Spinal cord (tissue), 10 donors: ENCODE measurements around the gene ITIH4. TPM values are rescaled to one million over a fixed set of nuclear protein-coding genes. Genes with fewer than 3 reads are reported as not detected.

Experiments used
- DNase-seq, 6 donors: peaks; one replicate each; pipeline versions ENCODE4 v3.0.0 to v3.0.0-alpha.2; 2013 to 2015; ENCODE audit warnings: low spot score in 6 of 6, low read depth in 4 of 6
- H3K27ac ChIP-seq: one replicate; pipeline ENCODE4 v1.5.1; 2013; ENCODE audit warnings: low read depth, low read length, control low read depth
- H3K27me3 ChIP-seq: one replicate; pipeline ENCODE4 v1.6.1; 2013; ENCODE audit warnings: low read length; ENCODE audit not compliant: control insufficient read depth, insufficient read depth
- H3K36me3 ChIP-seq: one replicate; pipeline ENCODE4 v1.6.1; 2013; ENCODE audit warnings: low read length; ENCODE audit not compliant: control insufficient read depth, insufficient read depth
- H3K4me1 ChIP-seq: one replicate; pipeline ENCODE4 v1.6.1; 2013; ENCODE audit warnings: low read length; ENCODE audit not compliant: control insufficient read depth, insufficient read depth
- H3K4me3 ChIP-seq: one replicate; pipeline ENCODE4 v1.5.1; 2013; ENCODE audit warnings: low read depth, low read length, control low read depth
- H3K9me3 ChIP-seq: one replicate; pipeline ENCODE4 v1.6.1; 2013; ENCODE audit warnings: low read length; ENCODE audit not compliant: control insufficient read depth, insufficient read depth
- WGBS: methylation state at CpG from one replicate; pipeline ENCODE4 v1.1.5; 2013; ENCODE audit warnings: missing lambda C conversion rate; ENCODE audit not compliant: insufficient coverage; 5-methylcytosine and 5-hydroxymethylcytosine counted together
- polyA plus RNA-seq, 2 donors: library from polyadenylated mRNA; unstranded; fragments of 120-200 nt; gene quantifications; one replicate each; pipeline ENCODE4 v1.2.1, GENCODE V29; 2013; ENCODE audit not compliant: insufficient read length in 2 of 2
- total RNA-seq, 2 donors: library from RNA; depleted of rRNA in 1 of 2; stranded (reverse); fragments of 120-200 nt in 1 of 2; fragments of >200 nt in 1 of 2; gene quantifications; one replicate each; pipeline versions ENCODE4 v1.2.3 to v1.2.4, GENCODE V29; 2013 to 2014
- donor health status: healthy.

Gene ITIH4
- total and polyA plus RNA-seq, 4 donors, result 6.4 to 41.9 (median 20.0) TPM

DNA sequence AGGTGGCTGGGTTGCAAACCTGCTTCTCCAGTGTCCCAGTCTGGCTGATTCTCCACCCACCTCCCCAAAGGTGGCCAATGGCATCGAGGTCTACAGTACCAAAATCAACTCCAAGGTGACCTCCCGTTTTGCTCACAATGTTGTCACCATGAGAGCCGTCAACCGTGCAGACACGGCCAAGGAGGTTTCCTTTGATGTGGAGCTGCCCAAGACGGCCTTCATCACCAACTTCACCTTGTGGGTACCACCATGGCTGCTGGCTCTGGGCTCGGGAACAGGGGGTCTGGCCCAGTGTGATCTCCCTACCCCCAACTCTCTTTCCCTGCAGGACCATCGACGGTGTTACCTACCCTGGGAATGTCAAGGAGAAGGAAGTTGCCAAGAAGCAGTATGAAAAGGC is 34.1 kb downstream of the ITIH4 start:
- Histone ChIP-seq H3K9me3 (no peaks in the 10 kb centered on the region), H3K27me3 (no peaks in the 10 kb centered on the region), H3K4me1 (peaks cover 7% of the 10 kb centered on the region), H3K4me3 (no peak overlapping the region), H3K36me3 (no peaks in the 10 kb centered on the region), H3K27ac (no peak overlapping the region)
- WGBS, result 97% methylated on average over 5 of the region's 9 CpGs
- no peak for DNase-seq

DNA sequence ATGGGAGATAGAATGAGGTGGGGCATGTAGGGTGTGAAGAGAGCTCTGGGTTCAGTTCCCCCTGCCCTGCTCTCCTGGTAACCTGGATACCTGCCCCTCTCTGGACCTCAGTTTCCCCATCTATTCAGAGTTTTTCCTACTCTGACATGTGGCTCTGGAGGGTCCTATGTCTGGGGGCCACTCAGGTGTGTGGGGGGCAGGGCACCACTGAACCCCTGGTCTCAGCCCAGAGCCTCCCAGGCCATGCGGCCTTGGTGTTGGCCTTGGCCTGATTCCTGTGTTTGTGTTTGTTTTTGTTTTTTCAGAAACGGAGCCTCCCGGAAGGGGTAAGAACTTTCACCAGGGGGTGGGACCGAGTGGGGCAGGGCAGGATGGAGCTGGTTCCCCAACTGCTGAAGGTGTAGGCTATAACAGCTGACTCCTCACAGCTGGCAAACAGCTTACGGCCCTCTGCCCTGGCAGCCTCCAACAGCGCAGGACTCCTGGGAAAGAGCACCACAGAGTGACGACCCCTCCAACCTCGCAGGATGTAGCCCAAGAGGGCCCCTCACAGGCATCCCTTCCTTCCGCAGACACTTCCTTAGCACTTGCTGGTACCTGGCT is 35.1 kb downstream of the ITIH4 start:
- no peak overlapping the region for H3K27ac ChIP-seq

DNA sequence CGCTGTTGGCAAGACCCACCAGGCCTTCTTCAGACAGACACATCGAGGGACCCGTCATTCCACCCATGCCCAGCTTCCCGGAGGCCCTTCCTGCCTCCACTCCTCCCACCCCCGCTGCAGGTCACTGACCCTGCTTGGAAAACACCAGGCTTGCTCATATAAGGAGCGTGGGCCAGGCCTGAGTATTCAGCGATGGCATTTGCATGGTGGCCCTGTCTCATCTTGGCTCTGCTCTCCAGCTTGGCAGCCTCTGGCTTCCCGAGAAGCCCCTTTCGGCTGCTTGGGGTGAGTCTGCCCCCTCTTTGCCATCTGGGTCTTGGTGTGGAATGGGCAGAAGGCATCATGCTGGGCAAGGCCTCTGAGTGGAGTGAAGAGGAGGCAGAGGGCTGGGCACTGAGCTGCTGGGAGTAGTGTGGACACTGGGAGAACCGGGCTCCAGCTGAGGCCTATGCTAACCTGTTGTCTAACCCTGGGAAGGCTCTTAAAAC is 35.8 kb downstream of the ITIH4 start, which contains the start of gene ITIH3:
TSS of gene ITIH3 (plus strand) at position 185 of the 488 bp plus-strand sequence. CDS start at position 193, 8 bp downstream.
- no peak within 1 kb of the TSS for H3K4me3 ChIP-seq
- no peak within 1 kb of the TSS for H3K27ac ChIP-seq
- H3K4me1 ChIP-seq, result peaks cover 7% of the 10 kb centered on the region
- DNase-seq, result peak in 1 of 6 donors; percentile 7
- no peaks in the 10 kb centered on the region for H3K27me3 ChIP-seq
- no peaks in the 10 kb centered on the region for H3K36me3 ChIP-seq
- no peaks in the 10 kb centered on the region for H3K9me3 ChIP-seq
- WGBS, result 79% methylated on average over 10 of the region's 10 CpGs

More for the DNA sequence above, 35.1 kb downstream of the ITIH4 start:
- Histone ChIP-seq H3K9me3 (no peaks in the 10 kb centered on the region), H3K4me1 (peaks cover 7% of the 10 kb centered on the region), H3K36me3 (no peaks in the 10 kb centered on the region), H3K4me3 (no peak overlapping the region), H3K27me3 (no peaks in the 10 kb centered on the region)
- peak in 1 of 6 donors; percentile 14 for DNase-seq
- WGBS, result 69% methylated on average over 8 of the region's 9 CpGs

DNA sequence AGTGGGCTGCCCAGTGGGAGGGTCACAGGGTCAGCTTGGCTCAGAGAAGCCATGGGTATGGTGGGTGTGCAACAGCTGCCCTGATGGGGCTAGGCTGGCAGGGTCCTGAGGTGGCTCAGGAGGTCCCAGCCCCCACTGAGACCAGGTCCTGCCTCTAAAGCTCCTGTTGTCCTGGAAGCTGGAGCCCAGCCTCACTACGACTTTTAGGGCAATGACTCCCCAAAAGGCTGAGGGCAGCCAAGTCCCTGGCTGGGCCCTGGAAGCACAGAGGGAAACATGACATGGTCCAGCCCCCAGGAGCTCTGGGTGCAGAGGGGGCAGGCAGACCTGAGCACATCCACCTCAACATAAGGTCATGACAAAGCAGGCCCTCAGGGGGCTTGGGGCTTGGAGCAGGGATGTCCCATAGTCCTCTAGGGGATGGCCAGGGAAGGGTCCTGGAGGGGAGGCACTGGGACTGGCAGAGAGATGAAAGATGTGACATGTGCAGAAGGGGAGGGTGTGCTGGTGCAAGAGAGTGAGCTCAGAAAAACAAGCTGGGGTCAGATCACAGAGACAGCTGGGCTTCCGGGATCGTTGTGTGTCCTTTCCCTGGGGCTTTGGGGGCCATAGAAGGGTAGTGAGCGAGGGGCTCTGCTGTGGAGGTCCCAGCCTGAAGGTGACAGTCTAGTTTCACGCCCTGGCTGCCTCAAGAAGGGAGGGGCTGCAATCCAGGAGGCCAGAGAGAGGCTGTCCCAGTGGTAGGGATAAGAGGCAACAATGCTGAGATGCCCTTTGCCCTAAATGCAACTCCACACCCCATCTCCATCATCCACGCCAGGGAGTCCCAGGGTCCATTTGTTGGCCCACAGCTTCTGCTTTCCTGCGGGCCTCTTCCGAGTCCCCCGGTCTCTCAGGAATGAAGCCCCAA is 36.5 kb downstream of the ITIH4 start:
- H3K27me3 ChIP-seq, result no peaks in the 10 kb centered on the region
- no peak for DNase-seq
- no peaks in the 10 kb centered on the region for H3K36me3 ChIP-seq
- no peak overlapping the region for H3K27ac ChIP-seq
- H3K4me1 ChIP-seq, result peaks cover 7% of the 10 kb centered on the region
- H3K9me3 ChIP-seq, result no peaks in the 10 kb centered on the region
- WGBS, result 79% methylated on average over 9 of the region's 9 CpGs
- H3K4me3 ChIP-seq, result no peak overlapping the region

DNA sequence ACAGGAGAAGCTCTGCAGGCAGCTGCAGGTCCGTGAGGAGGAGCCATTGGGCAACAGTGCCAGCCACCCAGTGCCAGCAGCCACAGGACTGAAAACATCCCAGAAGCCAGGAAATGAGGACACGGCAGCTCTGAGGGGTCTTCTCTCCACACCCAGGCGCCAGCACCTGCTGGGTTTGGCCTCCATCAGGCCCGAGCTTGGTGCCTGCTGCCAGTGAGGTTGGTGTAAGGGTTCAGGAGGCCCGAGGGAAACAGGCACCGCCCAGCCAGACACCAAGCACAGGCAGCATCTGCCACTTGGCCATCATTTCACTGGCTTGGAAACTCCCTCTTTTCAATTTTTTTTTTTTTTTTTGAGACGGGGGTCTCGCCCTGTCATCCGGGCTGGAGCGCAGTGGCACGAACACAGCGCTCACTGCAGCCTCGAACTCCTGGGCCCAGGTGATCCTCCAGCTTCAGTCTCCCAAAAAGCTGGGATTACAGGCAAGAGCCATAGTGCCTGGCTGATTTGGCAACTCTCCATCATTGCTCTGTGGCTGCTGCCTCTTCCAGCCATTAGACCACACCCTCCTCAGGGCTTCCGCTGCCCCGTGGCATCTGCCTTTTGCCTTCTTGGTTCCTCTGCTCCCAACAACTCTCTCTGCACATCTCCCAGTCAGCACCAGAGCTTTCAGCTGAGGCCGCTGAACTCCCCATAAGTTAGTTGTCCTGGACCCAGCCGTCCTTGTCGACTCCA is 37.3 kb downstream of the ITIH4 start:
- 87% methylated on average over 16 of the region's 18 CpGs for WGBS
- H3K4me3 ChIP-seq, result no peak overlapping the region
- H3K27me3 ChIP-seq, result no peaks in the 10 kb centered on the region
- H3K9me3 ChIP-seq, result no peaks in the 10 kb centered on the region
- peak in 1 of 6 donors; percentile 1 for DNase-seq
- peaks cover 7% of the 10 kb centered on the region for H3K4me1 ChIP-seq
- H3K36me3 ChIP-seq, result no peaks in the 10 kb centered on the region
- H3K27ac ChIP-seq, result no peak overlapping the region

DNA sequence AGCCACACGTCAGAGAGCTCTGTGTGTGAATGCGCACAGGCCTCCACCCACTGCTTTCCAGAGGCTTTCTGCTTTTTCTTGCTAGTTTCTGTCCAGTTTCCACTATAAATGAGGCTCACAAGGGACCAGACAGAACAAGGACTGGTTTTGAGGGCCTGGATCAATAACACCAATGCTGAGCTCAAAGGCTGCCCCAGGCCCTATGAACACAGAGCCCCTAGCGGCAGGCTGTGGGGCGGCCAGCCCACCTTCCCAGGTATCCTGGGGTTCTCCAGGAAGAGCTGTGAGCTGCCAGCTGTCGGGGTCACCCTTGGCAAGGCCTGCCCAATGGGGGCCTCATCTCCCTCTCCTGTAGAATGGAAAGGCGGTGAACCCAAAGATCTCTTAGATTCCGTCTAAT is 38.1 kb downstream of the ITIH4 start:
- DNase-seq, result no peak
- peaks cover 7% of the 10 kb centered on the region for H3K4me1 ChIP-seq
- H3K36me3 ChIP-seq, result no peaks in the 10 kb centered on the region
- H3K27ac ChIP-seq, result no peak overlapping the region
- no peaks in the 10 kb centered on the region for H3K27me3 ChIP-seq
- H3K4me3 ChIP-seq, result no peak overlapping the region
- H3K9me3 ChIP-seq, result no peaks in the 10 kb centered on the region
- WGBS, result 70% methylated on average over 6 of the region's 7 CpGs

DNA sequence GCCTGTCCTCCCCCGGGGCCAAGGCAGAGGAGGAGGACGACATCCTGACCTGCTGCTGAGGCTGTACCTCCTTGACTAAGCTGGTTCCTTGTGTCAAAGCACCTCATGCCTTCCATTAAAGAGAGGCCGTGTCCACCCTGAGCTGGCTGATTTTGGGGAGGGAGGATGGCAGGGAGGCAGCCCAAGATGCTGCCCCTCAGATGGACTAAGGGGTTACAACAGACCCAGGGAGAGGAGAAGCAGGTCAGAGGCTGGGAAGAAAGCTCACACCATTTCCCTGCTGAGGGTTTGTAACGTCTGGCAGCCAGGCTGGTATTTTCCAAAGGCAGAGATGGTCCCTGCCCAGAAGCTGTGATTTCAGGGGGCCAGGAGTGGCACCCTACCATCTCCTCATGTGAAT is 38.5 kb downstream of the ITIH4 start:
- WGBS, result 87% methylated on average over 3 of the region's 4 CpGs
- no peak overlapping the region for H3K4me3 ChIP-seq
- H3K4me1 ChIP-seq, result peaks cover 7% of the 10 kb centered on the region
- H3K36me3 ChIP-seq, result no peaks in the 10 kb centered on the region
- H3K9me3 ChIP-seq, result no peaks in the 10 kb centered on the region
- no peaks in the 10 kb centered on the region for H3K27me3 ChIP-seq
- no peak overlapping the region for H3K27ac ChIP-seq
- no peak for DNase-seq

DNA sequence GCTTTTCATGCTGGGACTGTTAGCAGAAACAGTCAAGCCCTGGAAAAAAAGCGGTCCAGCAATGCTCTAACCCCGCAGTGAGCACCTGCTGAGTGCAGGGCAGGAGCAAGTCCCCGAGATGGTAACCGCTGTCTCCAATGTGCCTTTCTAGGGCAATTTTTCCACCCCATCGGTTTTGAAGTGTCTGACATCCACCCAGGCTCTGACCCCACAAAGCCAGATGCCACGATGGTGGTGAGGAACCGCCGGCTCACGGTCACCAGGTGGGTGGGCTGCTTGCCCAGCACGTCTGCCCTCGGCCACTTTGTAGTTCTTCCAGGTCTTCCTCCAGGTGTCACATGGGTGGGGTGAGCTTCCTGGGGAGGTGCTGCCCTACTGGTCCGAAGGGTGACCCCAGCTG is 39.1 kb downstream of the ITIH4 start:
- WGBS, result 54% methylated on average over 12 of the region's 12 CpGs
- Histone ChIP-seq H3K27me3 (no peaks in the 10 kb centered on the region), H3K4me1 (peaks cover 7% of the 10 kb centered on the region)

DNA sequence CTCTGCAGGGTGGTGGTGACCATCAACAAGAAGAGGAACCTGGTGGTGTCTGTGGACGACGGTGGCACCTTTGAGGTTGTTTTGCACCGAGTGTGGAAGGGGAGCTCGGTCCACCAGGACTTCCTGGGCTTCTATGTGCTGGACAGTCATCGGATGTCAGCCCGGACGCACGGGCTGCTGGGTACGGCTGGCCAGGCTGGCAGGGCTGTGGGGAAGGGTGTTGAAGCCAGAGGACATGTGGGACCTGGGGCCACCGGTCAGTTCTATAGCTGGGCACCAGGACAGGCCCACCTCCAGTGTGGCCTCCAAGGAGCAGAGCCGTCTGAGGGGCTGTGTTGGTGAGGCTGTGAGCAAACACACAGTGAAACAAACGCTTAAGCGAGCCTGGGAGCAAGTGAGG is 39.7 kb downstream of the ITIH4 start:
- H3K9me3 ChIP-seq, result no peaks in the 10 kb centered on the region
- DNase-seq, result no peak
- H3K36me3 ChIP-seq, result no peaks in the 10 kb centered on the region
- H3K27ac ChIP-seq, result no peak overlapping the region
- 93% methylated on average over 13 of the region's 13 CpGs for WGBS
- peaks cover 7% of the 10 kb centered on the region for H3K4me1 ChIP-seq
- no peak overlapping the region for H3K4me3 ChIP-seq
- no peaks in the 10 kb centered on the region for H3K27me3 ChIP-seq

More for the DNA sequence above, 39.1 kb downstream of the ITIH4 start:
- DNase-seq, result no peak
- Histone ChIP-seq H3K27ac (no peak overlapping the region), H3K36me3 (no peaks in the 10 kb centered on the region), H3K9me3 (no peaks in the 10 kb centered on the region), H3K4me3 (no peak overlapping the region)
